Keratinocyte (primary cell): ENCODE data around the gene STX16.

Experiments
- CTCF ChIP-seq, 3 experiments: IDR thresholded peaks in 1 of 3; conservative IDR thresholded peaks in 1 of 3; optimal IDR thresholded peaks in 1 of 3; 2 replicates in 2 of 3; 3 replicates in 1 of 3; pipeline versions ENCODE3 to v1.5.1; 2011; ENCODE audit warnings: low read length in 3 of 3, mild to moderate bottlenecking in 3 of 3, moderate library complexity in 2 of 3, control low read depth in 1 of 3, inconsistent platforms in 1 of 3; ENCODE audit not compliant: insufficient read depth in 2 of 3; ENCODE audit errors: extremely low read depth in 1 of 3
- EZH2 ChIP-seq: IDR thresholded peaks from one replicate; pipeline ENCODE4 v1.6.1; 2012; ENCODE audit warnings: inconsistent platforms, mild to moderate bottlenecking, low read length, moderate library complexity

- no peak for TF ChIP-seq EZH2
- TF ChIP-seq CTCF (optimal IDR thresholded peaks at IDR 0.05 in 1 of 3, IDR thresholded peaks at IDR 0.05 in 1 of 3, conservative IDR thresholded peaks at IDR 0.05 in 1 of 3; ENCODE audit: extremely low read depth in 1 of 3, insufficient read depth in 2 of 3, low read length in 3 of 3) = no peak
Observed at GRCh38 chr20:58670659-58671058, 19.6 kb downstream of the STX16 start.
